ENCODE results near the gene ARL3.

DNA sequence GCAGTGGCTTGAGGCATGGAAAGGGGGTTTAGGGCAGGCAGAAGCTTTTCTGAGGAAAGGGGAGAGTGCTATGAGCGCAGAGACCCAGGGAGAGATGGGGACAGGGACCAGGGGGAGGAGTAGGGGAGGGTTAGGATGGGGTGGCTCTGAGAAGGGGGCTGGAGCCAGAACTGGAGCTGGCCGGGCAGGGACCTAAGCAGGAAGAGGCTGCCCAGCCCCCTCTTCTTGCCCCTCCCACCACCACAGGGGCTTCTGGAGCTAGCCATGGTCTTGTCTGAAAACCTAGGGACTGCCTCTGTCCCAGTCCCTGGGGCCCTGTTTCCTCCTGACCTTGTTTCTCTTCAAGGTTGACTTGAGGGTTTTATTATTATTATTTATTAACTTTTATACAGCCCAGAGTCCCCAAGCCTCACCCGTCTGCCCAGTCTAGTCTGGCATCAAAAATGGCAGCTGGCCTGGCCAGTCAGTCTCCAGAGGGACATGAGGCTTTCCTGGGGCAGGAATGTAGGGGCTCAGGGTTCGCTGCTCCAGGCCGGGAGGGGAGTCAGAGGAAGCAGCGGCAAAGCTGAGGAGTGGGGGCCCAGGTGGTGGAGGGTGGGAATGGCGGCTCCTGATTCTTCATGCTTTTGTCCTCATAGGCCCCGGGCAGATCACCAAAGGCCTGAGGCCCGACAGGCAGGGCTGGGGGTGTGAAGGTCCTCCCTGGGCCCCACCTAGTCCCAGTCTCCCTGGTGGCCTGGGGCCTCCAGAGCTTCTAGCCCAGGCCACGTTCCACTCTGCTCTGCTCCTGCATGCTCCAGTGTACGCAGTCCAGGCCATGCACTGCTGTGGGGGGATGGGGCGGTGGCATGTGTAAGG, 64.2 kb downstream of the ARL3 start:
- TF ChIP-seq, protein P1, sequence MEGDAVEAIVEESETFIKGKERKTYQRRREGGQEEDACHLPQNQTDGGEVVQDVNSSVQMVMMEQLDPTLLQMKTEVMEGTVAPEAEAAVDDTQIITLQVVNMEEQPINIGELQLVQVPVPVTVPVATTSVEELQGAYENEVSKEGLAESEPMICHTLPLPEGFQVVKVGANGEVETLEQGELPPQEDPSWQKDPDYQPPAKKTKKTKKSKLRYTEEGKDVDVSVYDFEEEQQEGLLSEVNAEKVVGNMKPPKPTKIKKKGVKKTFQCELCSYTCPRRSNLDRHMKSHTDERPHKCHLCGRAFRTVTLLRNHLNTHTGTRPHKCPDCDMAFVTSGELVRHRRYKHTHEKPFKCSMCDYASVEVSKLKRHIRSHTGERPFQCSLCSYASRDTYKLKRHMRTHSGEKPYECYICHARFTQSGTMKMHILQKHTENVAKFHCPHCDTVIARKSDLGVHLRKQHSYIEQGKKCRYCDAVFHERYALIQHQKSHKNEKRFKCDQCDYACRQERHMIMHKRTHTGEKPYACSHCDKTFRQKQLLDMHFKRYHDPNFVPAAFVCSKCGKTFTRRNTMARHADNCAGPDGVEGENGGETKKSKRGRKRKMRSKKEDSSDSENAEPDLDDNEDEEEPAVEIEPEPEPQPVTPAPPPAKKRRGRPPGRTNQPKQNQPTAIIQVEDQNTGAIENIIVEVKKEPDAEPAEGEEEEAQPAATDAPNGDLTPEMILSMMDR (IDR thresholded peaks at IDR 0.05 in 2 of 3, conservative IDR thresholded peaks at IDR 0.05 in 1 of 3; ENCODE audit: borderline replicate concordance in 1 of 3, insufficient read depth in 1 of 3, low read depth in 2 of 3, low read length in 2 of 3): no peak
- TF ChIP-seq, protein P2, sequence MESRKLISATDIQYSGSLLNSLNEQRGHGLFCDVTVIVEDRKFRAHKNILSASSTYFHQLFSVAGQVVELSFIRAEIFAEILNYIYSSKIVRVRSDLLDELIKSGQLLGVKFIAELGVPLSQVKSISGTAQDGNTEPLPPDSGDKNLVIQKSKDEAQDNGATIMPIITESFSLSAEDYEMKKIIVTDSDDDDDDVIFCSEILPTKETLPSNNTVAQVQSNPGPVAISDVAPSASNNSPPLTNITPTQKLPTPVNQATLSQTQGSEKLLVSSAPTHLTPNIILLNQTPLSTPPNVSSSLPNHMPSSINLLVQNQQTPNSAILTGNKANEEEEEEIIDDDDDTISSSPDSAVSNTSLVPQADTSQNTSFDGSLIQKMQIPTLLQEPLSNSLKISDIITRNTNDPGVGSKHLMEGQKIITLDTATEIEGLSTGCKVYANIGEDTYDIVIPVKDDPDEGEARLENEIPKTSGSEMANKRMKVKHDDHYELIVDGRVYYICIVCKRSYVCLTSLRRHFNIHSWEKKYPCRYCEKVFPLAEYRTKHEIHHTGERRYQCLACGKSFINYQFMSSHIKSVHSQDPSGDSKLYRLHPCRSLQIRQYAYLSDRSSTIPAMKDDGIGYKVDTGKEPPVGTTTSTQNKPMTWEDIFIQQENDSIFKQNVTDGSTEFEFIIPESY (IDR thresholded peaks at IDR 0.05; ENCODE audit: extremely low read depth, insufficient replicate concordance, low read length): no peak
- TF ChIP-seq, protein P3, sequence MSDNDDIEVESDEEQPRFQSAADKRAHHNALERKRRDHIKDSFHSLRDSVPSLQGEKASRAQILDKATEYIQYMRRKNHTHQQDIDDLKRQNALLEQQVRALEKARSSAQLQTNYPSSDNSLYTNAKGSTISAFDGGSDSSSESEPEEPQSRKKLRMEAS (IDR thresholded peaks at IDR 0.05): no peak
- TF ChIP-seq POLR2A (IDR thresholded peaks at IDR 0.05; ENCODE audit: borderline replicate concordance, extremely low read depth, insufficient read depth, insufficient read length): no peak

Data from HCT116 (cell line).